GM19467 (cell line): ENCODE data around the gene ITPR1.
A peak's percentile ranks its signal among the peaks of the same experiment; 100 is the strongest.

Experiments
- ATAC-seq: cut with Tn5 transposase; IDR thresholded peaks from one replicate; pipeline ENCODE4 v1.9.1; 2021; ENCODE audit warnings: mild to moderate bottlenecking, moderate library complexity; ENCODE audit not compliant: unreplicated experiment

Gene ITPR1

DNA sequence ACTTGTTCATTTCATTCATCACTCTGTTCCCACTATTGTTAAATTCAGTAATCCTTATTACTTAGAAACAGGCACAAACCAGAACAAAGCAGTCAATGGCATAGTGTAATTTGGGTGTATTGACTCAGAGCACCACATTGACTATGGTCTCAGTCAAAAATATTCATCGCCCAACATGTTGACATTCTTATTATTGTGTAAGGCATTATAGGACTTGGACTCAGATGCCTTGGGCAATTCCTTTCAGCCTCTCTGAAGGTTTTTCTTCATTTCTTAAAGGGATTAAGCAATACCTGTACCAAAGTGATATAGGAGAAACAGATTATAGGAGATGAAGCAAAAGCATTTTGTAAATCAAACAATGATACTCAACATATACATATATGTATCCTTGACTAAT lies 371.4 kb downstream of the ITPR1 start:
- no peak for ATAC-seq

DNA sequence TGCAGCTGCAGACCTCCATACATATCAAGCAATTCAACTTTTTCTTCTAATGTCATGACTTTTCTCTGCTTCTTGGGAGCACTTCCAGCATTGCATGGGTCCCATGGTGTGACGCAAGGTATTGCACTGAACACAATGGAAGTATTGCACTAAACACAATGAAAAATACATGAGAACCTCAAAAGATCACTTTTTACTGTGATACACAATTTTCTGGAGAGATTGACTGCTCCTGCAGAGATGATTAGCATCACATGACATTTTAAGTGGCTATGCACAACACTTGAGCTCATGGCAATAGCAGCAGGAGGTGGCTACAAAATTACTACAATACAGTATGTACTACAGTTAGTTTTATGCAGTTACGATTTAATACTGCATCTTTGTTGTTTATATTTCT lies 372.6 kb downstream of the ITPR1 start:
- no peak for ATAC-seq

- ATAC-seq, result no peak
Observed at GRCh38 chr3:4866866-4867265, 373.7 kb downstream of the ITPR1 start.

GRCh38 chr3:4877173-4877787 lies 384.1 kb downstream of the ITPR1 start:
- no peak for ATAC-seq

DNA sequence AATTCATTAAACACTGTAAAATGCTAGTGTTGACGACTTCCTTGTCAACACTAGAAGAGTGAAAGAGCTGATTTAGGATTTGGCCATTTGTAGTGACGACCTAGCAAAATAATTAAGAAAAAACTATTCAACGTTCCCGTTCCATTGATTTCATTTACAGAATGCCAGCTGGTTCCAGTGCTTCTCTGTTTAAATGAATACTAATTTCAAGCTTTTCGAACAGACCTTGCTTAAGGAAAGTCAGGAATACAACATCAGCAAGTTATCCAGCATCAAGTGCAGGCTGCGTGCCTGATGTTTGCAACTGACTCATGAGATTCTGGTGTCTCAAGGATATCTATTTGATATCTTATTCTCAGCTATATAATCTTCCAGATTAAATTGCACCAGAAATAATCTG lies 387.7 kb downstream of the ITPR1 start:
- no peak for ATAC-seq

DNA sequence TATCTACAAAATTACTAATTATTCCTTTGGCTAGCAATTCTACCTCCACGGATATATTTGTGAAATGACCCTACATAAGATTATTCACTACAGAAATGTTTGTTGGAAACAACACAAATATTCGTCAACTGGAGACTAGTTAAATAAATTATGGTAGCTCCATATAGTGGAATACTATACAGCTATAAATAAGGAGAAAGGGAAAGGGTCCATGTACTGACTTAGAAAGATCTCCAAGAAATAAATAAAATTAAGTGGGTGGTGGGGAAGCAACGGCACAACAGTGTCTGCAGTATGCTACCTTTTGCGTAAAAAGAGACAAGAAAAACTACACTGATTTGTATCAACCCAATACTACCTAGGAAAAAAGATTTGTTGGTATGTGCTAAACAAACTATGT lies 389.4 kb downstream of the ITPR1 start:
- ATAC-seq, result no peak

GRCh38 chr3:4883011-4883410 lies 389.9 kb downstream of the ITPR1 start:
- ATAC-seq, result no peak

- no peak for ATAC-seq
Observed at GRCh38 chr3:4884888-4885287, 391.7 kb downstream of the ITPR1 start.

GRCh38 chr3:4885316-4885715 lies 392.2 kb downstream of the ITPR1 start:
- ATAC-seq, result no peak

DNA sequence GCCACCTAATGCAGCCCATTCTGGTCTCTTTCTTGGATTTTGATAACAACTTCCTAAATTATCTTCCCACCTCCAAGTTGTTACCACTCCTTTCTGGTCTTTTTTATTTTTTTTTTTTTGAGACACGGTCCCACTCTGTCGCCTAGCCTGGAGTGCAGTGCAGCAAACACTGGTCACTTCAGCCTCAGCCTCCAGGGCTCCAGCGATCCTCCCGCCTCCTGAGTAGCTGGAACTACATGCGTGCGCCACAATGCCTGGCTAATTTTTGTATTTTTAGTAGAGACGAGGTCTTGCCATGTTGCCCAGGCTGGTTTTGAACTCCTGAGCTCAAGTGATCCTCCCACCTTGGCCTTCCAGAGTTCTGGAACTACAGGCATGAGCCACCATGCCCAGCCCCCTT lies 393.3 kb downstream of the ITPR1 start:
- no peak for ATAC-seq

GRCh38 chr3:4887177-4887576 lies 394.0 kb downstream of the ITPR1 start:
- no peak for ATAC-seq

GRCh38 chr3:4888913-4889846 lies 396.0 kb downstream of the ITPR1 start:
- ATAC-seq, result peak; percentile 82

DNA sequence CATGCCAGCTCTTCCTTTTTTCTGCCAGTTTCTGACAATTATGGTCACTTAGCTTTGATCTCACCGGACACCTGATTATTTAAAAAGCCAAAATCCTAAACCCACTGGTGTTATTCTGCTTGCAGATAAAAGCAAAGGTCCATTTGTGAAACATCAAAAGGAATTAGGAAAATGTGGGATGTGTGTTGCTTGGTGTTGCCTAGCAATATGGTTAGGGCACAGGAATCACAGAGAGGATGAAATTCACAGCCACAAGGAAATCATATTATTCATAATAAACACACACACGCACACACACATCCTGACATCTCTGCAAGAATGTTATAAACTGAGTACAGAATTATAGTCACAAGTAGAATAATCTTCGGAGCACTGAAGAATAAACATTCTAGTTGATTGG lies 396.7 kb downstream of the ITPR1 start:
- no peak for ATAC-seq

GRCh38 chr3:4894891-4895530 lies 401.9 kb downstream of the ITPR1 start:
- no peak for ATAC-seq

DNA sequence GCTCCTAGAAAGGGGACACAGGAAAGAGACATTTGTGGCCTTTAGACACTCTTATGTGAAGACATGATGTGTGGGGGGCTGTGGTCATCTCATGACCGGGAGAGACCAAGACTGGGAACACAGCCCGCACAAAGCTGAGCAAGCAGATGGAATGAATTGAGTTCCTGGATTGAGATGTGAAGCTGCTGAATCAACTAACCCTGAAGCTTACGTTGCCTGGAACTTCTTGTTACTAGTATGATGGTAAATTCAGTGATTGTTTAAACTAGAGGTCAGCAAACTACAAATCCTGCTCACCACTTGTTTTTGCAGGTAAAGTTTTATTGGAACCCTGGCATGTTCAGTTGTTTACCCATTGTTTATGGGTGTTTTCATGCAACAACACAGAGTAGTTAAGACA lies 402.7 kb downstream of the ITPR1 start:
- ATAC-seq, result no peak
